ENCODE data around the gene CR2.

DNA sequence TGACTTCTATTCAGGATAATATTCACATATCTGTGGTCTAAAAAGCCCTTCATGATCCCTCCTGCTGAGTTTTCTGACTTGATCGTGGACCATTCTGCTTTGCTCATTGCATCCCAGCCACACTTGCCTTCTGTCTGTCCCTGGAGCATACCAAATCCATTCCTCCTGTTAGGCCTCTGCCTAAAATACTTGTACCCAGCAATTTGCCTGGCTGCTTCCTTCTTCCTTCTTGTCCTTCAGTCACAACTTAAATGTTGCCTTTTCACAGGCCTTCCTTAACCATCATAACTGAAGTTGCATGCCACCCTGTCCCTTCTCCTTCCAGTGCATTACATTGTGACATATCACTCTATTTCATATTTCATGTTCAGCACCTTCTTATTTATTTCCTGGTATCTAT, 4.3 kb downstream of the CR2 start:
- TF ChIP-seq EZH2 (IDR thresholded peaks at IDR 0.05; ENCODE audit: borderline replicate concordance, low read length) (no peak), CTCF (IDR thresholded peaks at IDR 0.05; ENCODE audit: low read length) (no peak)
